Measurements from ENCODE around the gene LPAR4. TPM values are rescaled to one million over a fixed set of nuclear protein-coding genes. Genes with fewer than 3 reads are reported as not detected.

Gene LPAR4
- total and polyA plus RNA-seq, 2 of the 4 experiments (the other 2 are of a cell fraction): not detected

DNA sequence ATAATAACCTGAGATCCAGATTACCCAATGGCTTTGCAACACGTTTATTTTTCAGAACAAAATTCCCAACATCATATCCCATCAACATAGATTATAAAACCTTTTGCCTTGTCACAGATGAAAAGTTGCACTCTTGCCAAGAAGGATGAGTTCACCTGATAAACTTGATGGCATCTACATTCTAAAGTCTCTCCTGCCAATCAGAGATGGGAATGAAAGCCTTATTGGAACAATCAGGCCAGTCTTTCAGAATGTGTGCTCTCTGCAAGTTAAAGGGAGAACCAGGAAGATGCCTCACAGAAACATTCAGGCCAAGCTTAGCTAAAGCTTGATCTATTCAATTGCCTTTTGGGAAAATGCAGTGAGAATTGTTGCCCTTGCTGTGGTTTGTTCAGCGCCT, 1.3 kb downstream of the LPAR4 start:
- Histone ChIP-seq H3K9ac (ENCODE audit: low read depth, low read length) (no peak overlapping the region), H3K14ac (replicated peaks; ENCODE audit: low read depth, low read length) (no peak overlapping the region), H3K4me3 (ENCODE audit: insufficient read depth, low read depth, low read length) (no peak overlapping the region), H2AFZ (replicated peaks; ENCODE audit: low read length, poor library complexity) (no peak overlapping the region), H2BK5ac (ENCODE audit: low read depth, low read length, poor library complexity, severe bottlenecking) (no peak overlapping the region), H3K4ac (ENCODE audit: low read depth, low read length) (no peak overlapping the region), H3K18ac (ENCODE audit: low read depth, low read length) (no peak overlapping the region), H2AK5ac (ENCODE audit: low read depth, low read length) (no peak overlapping the region), H3K9me1 (ENCODE audit: insufficient read depth, low read length) (no peaks in the 10 kb centered on the region), H2AK9ac (replicated peaks; ENCODE audit: low read depth, low read length, poor library complexity) (no peak overlapping the region), H3K27me3 (ENCODE audit: control insufficient read depth, insufficient read depth, low read length) (no peaks in the 10 kb centered on the region), H4K91ac (ENCODE audit: insufficient read depth, low read depth, low read length) (no peak overlapping the region), H3K36me3 (ENCODE audit: control insufficient read depth, insufficient read depth, low read length) (no peaks in the 10 kb centered on the region), H3K4me2 (ENCODE audit: low read depth, low read length) (no peak overlapping the region), H4K5ac (ENCODE audit: low read depth, low read length) (no peak overlapping the region), H3K4me1 (ENCODE audit: control insufficient read depth, insufficient read depth, low read length) (no peaks in the 10 kb centered on the region), H2BK15ac (ENCODE audit: low read depth, low read length) (no peak overlapping the region), H4K20me1 (ENCODE audit: insufficient read depth, low read length) (no peaks in the 10 kb centered on the region), H4K8ac (ENCODE audit: low read depth in 2 of 2, low read length in 2 of 2) (no peak overlapping the region), H3K9me3 (ENCODE audit: control insufficient read depth, insufficient read depth, low read length) (no peaks in the 10 kb centered on the region), H3K56ac (ENCODE audit: extremely low read depth, insufficient read depth, low read length) (no peak overlapping the region), H3K23ac (ENCODE audit: low read depth, low read length) (no peak overlapping the region), H3K27ac (ENCODE audit: insufficient read depth, low read length) (no peak overlapping the region), H2BK120ac (ENCODE audit: low read depth, low read length) (no peak overlapping the region), H2BK20ac (ENCODE audit: low read depth, low read length) (no peak overlapping the region), H3K79me1 (ENCODE audit: low read depth in 1 of 2, low read length in 2 of 2) (no peaks in the 10 kb centered on the region)
- intact Hi-C loops (cut with micrococcal nuclease): no loop called here
- CTCF ChIA-PET: no interaction called here
- 30% methylated on average over 2 of the region's 2 CpGs; no CpG with 5 or more reads in 1 of the 2 experiments for WGBS, 2 experiments (ENCODE audit: extremely low coverage in 2 of 2, insufficient read length in 1 of 2)
- TF ChIP-seq FOS (IDR thresholded peaks at IDR 0.05; ENCODE audit: low read depth, low read length): no peak
- TF ChIP-seq CHD1 (IDR thresholded peaks at IDR 0.05; ENCODE audit: low read depth, low read length): no peak
- no peak for TF ChIP-seq SMC3 (IDR thresholded peaks at IDR 0.05; ENCODE audit: low read depth, low read length)
- no peak for TF ChIP-seq BHLHE40 (IDR thresholded peaks at IDR 0.05; ENCODE audit: low read depth, low read length)
- no peak for TF ChIP-seq RCOR1 (IDR thresholded peaks at IDR 0.05; ENCODE audit: insufficient replicate concordance, low read length)
- no peak for TF ChIP-seq CEBPB (IDR thresholded peaks at IDR 0.05; ENCODE audit: low read depth, low read length)
- no peak for TF ChIP-seq MAFK (IDR thresholded peaks at IDR 0.05; ENCODE audit: low read depth, low read length)
- no peak for TF ChIP-seq POLR2A (IDR thresholded peaks at IDR 0.05; ENCODE audit: low read depth, low read length)
- no peak for TF ChIP-seq RFX5 (IDR thresholded peaks at IDR 0.05; ENCODE audit: low read depth, low read length)
- no peak for TF ChIP-seq MXI1 (IDR thresholded peaks at IDR 0.05; ENCODE audit: borderline replicate concordance, low read depth, low read length)
- TF ChIP-seq MAZ (IDR thresholded peaks at IDR 0.05; ENCODE audit: borderline replicate concordance, low read depth, low read length): no peak
- TF ChIP-seq NFE2L2 (IDR thresholded peaks at IDR 0.05; ENCODE audit: low read depth, low read length): no peak
- no peak for DNase-seq
- POLR2A ChIA-PET (ENCODE audit: unreplicated experiment): no interaction called here
- ATAC-seq (ENCODE audit: low read depth): no peak
- in situ Hi-C loops (cut with MboI; ENCODE audit: low sequenced_read_pairs): no loop called here
- dilution Hi-C loops (cut with HindIII; ENCODE audit: low sequenced_read_pairs, unreplicated experiment): no loop called here
- BruUV-seq (replicated peaks): no TSS peak

All from IMR-90 (cell line).